NCI-H2107 treated with DMSO at 0.1 percent for 48 hours (cell line): Measurements from ENCODE around the gene PARVB.
"Not testable (repeated sequence)": the region's sequence is repeated elsewhere in the genome, so short reads cannot be mapped to it uniquely, and the experiment has no call there.

Experiments used
- DNase-seq: peaks from one replicate; lab custom pipeline; 2025; ENCODE audit not compliant: unreplicated experiment; lab: John Stamatoyannopoulos, UW

Gene PARVB

DNA sequence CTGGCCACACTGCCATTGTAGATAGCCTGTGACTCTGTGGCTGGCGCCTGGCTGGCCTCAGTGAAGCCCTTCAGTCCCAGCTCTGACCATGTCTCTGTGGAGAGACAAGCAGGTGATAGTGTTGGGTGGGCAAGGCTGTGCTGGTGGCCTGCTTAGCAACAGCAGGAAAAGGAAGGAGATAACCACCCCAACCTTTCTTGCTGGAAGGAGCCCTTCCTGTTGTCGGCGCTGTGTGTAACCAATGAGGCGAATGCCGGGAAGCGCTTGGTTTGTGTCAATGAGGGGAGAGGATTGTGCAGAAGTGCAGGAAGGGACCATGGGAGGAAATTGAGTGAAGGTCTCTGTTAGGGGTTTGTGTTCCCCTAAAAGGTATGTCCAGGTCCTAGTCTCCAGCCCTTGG, 27.3 kb downstream of the PARVB start:
- DNase-seq: no peak

DNA sequence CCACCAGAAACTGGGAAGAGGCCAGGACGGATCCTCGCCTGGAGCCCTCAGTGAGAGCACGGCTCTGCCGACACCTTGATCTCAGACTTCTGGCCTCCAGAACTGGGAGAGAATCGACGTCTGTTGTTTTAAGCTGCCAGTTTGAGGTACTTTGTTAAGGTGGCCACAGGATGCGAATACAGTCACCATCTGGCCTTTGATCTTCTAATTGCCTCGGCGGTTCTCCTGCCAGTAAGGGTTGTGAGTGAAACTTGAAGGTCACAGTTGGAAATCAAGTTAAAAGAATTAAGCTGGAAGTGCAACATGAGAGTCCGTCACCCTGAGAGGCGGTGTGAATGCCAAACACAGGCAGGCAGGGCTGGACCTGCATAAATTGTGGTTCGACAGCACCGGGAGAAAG, 27.9 kb downstream of the PARVB start:
- DNase-seq: no peak

DNA sequence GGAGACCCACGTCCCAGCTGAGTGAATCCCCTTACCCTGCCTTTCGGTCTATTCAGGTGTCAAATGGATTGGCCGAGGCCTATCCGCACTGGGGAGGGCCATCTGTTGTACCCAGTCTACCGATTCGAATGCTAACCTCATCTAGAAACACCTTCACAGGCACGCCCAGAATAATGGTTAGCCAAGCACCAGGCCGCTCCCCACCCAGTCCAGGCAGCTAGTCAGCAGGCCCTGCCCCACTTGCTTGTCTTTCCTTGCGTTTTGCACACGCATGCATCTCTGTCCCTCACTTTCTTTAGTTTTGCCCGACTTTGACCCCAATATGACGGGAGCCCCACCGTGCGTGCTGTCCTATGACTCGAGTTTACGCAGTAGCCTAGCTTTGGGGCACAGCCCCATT, 31.7 kb downstream of the PARVB start:
- DNase-seq: no peak

DNA sequence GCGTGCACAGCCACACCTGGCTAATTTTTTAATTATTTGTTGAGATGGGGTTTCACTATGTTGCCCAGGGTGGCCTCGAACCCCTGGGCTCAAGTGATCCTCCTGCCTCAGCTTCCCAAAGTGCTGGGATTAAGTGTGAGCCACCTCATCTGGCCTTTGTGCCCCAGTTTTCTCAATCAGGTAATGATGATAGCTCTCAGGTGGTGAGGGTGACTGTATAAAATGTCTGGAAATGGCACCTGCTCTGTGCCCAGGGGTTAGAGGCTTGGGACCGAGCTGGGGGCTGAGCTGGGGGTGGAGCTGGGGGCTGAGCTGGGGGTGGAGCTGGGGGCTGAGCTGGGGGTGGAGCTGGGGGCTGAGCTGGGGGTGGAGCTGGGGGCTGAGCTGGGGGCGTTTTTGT, 32.5 kb downstream of the PARVB start:
- not testable (repeated sequence) for DNase-seq

DNA sequence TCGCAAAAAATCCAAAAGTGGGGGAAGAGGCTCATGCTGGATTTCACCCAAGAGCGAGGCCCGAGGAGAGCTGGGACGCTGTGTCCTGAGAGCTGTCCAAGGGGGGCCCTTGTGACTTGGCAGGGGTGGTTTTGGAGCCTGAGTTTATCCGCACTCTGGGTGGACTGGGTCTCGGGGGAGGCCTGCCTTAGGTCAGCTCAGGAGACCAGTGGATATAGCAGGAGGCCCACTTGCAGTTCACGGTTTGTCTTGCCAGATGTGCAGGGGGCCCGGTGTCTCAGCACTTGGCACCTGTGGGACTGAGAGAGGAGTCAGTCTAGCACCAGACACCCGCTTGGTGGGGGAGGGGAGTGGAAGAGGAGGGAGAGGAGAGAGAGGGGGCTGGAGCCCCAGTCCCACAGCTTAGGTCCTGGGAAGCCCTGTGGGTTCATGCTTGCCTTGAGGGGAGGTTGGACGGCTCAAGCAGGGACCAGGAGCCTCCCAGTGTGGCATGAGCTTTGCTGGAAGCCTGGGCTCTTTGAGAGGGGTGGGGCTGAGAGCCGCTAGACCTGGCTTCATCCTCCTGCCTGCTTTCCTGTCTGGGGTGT, 33.4 kb downstream of the PARVB start:
- DNase-seq: no peak

DNA sequence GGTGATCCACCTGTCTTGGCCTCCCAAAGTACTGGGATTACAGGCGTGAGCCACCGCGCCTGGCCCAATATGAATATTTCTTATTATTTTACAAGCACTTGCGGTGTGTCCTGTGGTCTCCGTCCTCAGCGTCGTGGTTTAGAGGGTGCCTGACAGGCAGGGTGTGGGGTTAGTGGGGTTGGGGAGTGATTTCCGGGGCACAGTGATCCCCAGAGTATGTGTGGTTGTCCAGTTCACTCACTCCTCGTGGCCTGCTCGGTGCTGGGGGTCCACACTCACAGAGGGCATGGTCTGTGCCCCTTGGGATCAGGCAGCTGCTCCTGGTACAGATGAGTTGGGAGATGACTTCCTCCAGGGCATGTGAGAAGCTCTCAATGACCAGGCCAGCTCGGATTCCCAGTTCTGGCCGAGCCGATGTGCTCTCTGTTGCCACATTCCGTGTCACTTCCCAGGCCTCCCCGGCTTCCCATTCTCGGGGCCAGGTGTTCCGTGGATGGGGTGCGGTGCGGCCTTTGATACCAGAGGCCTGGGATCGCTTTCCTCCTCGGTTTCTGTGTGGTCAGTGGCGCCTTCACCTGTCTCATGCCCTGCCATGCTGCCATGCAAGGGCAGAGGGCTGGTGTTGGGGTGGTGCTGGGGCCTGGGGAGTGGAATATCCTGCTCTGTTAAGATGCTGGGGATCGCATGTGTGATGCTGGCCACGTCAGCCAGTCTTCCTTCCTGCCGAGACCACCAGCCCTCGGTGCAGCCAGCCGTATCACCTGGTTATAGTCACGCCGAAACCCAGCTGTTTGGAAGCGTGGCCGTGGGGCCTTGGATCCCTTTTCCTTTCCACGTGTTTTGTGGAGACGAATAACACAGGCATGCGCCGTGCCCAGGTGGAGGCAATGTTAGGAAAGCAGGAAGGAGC, 39.6 kb downstream of the PARVB start:
- no peak for DNase-seq

DNA sequence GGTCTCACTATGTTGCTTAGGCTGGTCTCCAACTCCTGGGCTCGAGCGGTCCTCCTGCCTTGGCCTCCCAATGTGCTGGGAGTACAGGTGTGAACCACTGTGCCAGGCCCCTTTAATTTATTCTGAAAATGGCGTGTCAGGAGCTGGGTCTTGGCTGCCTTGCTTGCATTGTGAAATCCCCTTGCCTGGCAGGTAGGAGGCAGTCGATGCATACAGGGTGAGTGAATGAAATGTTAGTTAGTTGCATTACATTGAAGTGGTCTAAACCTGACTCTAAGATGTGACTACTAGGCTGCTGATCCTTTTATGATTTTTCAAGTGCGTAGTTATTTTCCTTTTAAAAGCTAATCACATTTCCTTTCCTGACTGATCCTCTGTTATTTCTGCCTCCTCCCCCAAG, 42.9 kb downstream of the PARVB start:
- DNase-seq: no peak

DNA sequence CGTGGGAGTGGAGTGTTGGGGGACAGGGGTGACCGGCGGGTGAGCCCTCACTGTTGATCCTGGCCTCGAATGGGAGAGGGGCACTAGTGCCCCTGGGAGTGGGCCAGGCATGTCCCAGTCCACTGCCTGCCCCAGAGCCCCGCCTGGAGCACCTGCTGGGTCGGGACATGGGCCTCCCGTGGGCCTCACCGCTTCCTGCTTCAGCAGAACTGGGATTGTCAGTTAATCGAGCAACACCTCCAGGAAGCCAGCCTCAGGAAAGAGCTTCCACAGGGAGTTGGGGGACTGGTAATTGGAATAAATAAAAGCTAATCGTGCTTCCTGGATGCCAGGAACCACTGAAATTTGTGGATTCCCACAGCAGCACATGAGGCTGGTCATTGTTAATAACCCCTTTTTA, 43.8 kb downstream of the PARVB start:
- DNase-seq: no peak

DNA sequence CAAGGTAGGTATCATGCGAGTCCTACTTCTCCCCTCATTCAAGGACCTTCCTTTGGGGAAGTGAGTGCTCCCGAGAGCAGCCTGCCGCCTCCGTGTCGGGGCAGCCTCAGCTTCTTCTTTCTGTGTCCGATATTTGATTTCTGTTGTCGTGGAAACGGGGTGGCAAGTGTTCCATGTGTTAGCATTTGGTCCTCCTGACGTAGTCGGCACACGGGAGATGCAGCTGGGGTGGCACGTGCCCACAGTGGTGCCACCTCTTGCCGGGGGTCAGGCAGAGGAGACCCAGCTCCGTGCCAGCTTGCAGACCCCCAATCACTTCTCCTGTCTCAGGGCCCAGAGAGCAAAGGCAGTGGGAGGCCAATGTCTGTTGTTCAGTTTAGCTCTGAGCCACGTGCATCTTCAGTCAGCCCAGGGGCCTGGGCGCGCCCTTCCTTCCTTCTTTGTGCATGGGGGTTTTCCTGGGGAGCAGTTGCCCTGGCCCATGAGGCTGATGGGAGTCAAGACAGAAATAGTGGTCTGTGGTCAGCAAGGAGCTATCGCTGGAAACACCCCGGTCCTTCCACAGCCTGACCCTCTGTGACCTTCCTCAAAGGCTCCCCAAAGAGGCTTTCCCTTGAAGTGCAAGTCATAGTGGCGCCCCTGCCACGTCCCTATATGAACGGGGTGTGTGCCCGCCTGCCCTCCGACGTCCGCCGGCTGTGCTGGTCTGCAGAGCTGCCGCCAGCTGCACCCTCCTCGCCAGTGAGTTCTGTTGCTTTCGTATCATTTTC, 44.5 kb downstream of the PARVB start:
- DNase-seq: no peak

DNA sequence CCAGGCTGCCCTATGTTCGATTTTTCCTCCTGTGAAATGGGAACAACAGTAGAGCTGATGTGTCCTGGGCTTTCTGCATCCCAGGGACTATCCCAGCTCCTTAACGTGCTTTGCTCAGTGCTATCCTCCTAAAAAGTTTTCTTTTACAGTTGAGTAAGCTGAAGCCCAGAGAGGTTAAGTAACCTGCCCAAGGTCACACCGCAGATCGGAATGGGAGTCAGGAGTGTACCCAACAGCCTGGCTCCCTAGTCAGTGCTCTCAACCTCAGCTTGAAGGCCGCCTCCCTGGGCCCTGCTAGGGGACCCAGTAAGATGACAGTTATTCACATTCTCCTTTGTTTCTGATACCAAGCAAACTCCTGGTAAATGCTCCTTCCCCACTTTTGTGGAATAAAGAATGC, 45.9 kb downstream of the PARVB start:
- no peak for DNase-seq

DNA sequence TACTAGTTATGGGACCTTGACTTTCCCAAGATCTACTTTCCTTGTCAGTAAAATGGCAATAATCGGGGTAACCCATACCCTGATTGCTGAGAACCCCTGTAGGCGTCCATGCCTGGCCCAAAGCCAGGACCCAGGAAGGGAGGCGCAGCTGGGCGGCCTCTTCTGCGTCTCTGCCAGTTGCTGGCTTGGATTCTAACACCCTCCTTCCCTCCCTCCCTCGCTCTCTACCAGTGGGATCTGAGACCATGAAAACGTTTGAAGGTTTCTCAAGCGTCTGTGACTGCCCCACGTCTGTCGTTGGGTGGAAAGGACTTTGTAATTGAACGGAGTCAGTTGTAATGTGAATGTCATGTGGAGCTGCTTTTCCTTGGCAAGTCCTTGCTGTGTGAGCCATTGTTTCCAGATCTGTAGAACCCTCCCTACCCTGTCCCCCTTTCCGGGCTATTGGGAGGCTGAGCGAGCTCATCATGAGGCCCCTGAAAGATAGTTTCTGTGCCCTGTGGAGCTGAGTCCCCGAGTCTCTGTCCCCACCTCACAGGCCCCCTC, 47.8 kb downstream of the PARVB start:
- DNase-seq: no peak

DNA sequence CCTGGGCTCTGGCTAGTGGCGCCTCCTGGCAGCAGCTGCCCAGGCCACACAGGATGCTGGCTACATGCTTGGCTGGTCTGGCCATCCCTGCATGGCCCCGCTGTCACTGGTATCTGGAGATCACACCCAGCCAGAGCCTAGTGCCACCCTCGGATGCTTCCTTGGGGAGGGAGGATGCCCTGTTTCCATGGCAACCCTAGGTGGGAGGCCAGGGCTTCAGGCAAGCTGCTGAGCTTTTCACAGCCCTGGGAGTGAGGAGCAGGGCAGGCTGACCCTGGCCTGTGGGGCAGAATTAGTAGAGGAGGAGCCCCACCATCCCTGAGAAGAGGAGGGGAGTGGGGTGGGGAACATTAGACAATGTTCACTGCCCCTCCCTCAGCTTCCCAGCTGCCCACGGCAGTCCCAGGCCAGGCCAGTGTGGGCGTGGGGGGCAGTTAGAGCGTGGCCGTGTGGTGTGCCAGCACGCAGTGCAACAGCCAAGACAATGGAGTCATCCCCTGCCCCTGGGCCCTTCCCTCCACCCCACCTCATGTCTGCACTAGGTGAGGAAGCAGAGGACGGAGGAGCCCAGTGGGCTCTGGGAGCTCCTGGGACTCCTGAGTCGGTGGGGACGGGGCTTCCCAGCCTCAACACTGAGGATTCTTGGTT, 50.4 kb downstream of the PARVB start:
- no peak for DNase-seq

DNA sequence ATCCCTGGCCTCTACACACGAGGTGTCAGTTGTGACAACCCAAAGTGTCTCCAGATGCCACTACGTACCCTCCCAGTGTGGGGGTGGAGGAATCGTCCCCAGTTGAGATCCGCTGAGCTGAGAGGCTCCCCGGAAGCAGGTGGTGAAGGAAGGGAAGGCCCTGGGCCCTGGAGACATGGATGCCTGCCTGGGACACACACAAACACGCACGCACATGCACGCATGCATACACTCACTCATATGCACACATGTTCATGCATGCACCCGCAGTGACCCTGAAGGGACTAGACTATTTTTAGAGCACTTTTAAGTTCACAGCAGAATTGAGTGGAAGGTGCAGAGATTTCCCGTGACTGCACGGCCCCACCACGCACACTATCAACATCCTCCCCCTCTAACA, 50.9 kb downstream of the PARVB start:
- DNase-seq: no peak

DNA sequence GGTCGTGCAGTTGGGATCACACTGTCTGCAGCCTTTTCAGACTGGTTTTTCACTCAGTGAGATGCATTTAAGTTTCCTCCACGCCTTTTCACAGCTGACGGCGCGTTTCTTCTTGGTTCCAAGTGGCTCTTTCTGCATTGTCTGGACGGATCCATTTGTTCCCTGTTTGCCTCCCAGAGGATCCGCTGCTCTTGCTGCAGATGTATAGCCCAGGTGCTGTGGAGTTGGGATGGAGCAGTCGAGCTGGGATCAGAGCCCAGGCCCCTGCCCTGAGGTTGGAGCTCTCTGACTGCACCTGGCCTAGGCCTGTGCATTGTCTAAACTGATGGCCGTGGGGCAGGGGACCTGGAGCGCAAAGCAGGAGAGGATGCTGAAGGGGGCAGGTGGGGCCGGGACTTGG, 51.6 kb downstream of the PARVB start:
- no peak for DNase-seq

DNA sequence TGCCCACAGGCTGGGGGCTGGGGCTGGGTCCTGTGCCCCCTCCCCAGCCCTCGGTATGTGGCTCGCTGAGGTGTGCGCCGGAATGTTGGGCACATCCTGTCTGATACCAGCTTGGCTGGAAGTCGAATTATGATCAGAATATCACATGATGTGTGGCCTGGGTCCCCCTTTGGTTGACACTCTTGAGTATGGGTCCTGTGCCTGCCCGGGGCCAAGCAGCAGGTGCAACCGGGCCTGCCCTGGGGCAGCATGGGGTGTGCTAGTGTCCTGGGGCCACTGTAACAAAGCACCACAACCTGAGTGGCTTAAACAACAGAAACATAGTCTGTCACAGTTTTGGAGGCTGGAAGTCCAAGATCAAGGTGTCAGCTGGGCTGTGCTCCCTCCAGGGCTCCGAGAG, 52.7 kb downstream of the PARVB start:
- no peak for DNase-seq

DNA sequence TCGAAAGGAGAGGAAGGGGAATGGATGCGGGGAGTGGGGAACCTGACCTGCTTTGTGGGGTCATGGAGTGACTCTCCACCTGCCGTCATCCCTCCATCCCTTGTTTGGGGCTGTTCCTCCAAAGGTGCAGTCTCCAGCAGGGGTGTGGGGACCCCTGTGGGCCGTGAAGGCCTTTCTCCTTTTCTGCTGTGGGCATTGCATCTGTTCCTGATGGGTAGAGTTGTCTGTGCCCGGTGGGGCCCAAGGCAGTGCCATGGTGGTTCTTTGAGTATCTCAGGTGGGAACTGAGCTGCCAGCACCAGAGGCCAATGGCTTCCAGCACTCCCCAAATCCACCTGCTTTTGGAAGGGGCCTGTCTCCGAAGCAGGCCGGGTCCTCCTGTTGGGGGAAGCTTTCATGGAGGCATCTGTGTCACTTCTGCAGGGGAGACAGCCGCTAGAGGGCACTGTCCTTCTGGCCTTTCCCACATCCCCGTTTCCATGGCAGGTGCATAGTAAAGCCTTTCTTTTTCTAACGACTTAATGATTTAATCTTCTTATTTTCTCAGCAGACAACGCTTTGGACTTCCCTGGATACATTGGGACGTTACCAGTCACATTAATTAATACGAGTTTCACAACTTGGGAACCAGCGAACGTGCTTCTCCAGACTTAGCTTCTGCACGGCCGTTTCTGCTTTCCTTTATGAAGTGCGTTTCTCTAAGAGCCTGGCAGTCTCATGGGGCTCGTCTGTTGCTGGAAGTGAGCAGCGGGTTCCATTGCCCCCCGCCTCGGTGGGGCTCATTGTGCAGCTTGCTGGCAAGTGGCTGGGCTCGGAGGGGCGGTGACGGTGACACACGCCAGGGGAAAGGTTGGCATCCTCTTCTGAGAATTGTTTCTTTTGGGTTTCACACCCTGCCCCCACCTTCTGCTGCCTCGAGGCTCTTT, 57.1 kb downstream of the PARVB start:
- DNase-seq: peak; percentile 68

DNA sequence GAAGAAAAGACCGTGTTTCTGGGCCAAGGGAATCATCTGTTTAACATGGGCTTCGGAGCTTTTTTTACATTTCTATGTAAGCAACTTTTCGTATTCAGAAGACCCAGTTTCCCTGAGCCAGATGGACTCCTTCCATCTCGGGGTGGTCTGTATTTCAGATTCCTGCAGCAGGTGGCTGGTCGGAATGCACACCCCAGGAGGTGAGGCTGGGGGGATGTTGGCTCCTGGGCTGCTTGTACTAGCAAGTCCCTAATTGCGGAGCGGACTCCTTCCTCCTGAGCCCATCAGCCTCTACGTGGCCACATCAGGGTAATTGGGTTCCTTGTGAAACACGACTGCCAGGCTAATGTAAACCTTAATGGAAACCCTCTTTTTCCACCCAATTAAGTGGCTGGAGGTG, 58.7 kb downstream of the PARVB start:
- DNase-seq: no peak

DNA sequence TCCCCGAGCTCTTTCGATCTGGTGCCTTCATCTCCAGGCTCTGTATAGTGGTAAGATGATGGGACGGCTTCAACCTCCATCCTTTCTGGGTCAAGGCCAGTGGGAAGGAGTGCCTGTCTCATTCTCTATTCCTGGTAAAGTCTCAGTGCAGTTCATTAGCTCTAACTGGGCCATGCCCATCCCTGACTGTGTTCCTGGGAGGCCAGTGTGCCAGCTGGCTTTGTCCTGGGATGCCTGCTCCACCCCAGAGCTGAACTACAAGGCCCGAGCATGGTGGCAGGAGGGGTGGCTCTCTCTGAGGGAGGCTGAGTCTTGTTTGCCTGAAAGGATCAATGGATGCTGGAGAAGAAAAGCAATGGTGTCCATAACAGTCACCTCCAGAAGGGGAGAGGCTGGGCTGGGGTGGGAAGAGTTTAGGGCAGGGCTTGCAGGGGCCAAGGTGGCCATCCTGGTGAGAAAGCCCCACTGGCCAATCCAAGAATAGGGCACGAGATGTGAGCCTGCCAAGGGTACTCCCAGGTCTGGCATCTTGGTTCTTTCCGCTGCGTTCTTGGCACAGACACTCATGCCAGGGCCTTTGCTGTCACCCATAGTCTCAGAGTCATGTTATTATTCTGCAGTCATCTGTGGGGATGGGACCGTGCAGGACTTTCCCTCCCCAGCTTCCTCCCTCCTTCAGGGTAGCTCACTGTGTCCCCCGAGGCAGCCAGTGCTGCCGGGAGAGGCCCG, 60.1 kb downstream of the PARVB start:
- no peak for DNase-seq

DNA sequence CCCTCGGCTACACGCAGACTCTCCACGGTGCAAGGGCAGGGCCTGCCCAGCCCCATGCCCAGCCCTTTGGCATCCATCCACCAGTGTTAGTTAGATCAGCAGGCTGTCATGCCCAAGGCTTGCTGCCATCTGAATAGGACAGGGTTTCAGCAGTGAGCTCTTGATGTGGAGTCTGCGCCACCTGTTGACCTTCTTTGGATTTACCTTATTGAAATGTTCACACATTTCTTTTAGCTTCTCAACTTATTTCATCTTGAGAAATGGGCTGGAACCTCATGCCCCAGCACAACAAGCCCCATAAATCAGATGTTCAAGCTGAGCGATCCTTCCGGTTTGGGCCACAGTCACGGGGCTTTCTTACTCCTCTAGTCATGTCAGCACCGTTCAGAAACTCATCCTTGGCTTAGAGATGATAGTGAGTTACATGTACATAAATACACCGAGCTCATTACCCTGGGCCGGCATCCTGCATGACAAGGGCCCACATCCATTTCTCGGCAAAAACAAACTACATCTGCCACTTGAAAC, 61.7 kb downstream of the PARVB start:
- peak; percentile 74 for DNase-seq
